Liver (tissue), 9 donors: ENCODE measurements around the gene KDM1B. TPM values are rescaled to one million over a fixed set of nuclear protein-coding genes. Genes with fewer than 3 reads are reported as not detected.
"Not testable (repeated sequence)": the region's sequence is repeated elsewhere in the genome, so short reads cannot be mapped to it uniquely, and the experiment has no call there.

Experiments
- DNase-seq: peaks from one replicate; pipeline ENCODE4 v3.0.0-alpha.2; 2017; ENCODE audit warnings: low spot score
- H3K27ac ChIP-seq, 2 donors: one replicate each; pipeline ENCODE4 v1.7.0; 2013; ENCODE audit warnings: inconsistent platforms in 2 of 2, low read length in 2 of 2, control low read depth in 1 of 2, low read depth in 1 of 2, mild to moderate bottlenecking in 1 of 2
- H3K27me3 ChIP-seq, 4 donors: one replicate each; pipeline versions ENCODE4 v1.6.1 to v1.7.0; 2013; ENCODE audit warnings: low read length in 3 of 4, inconsistent platforms in 1 of 4, mild to moderate bottlenecking in 1 of 4, moderate library complexity in 1 of 4; ENCODE audit not compliant: control insufficient read depth in 4 of 4, insufficient read depth in 4 of 4
- H3K36me3 ChIP-seq, 4 donors: one replicate each; pipeline versions ENCODE4 v1.6.1 to v1.7.0; 2013; ENCODE audit warnings: low read length in 3 of 4, mild to moderate bottlenecking in 3 of 4, low read depth in 1 of 4, moderate library complexity in 1 of 4; ENCODE audit not compliant: control insufficient read depth in 4 of 4, insufficient read depth in 3 of 4
- H3K4me1 ChIP-seq, 4 donors: one replicate each; pipeline versions ENCODE4 v1.6.1 to v1.7.0; 2013; ENCODE audit warnings: low read length in 3 of 4, mild to moderate bottlenecking in 3 of 4, moderate library complexity in 1 of 4; ENCODE audit not compliant: control insufficient read depth in 4 of 4, insufficient read depth in 4 of 4
- H3K4me3 ChIP-seq, 3 donors: one replicate each; pipeline versions ENCODE4 v1.6.1 to v1.7.0; 2013; ENCODE audit warnings: low read length in 3 of 3, control low read depth in 1 of 3, low read depth in 1 of 3, mild to moderate bottlenecking in 1 of 3
- H3K9ac ChIP-seq, 2 donors: one replicate each; pipeline ENCODE4 v1.7.0; 2013; ENCODE audit warnings: low read length in 2 of 2, mild to moderate bottlenecking in 2 of 2, moderate library complexity in 2 of 2, control low read depth in 1 of 2, low read depth in 1 of 2
- H3K9me3 ChIP-seq, 4 donors: one replicate each; pipeline versions ENCODE4 v1.6.1 to v1.7.0; 2013; ENCODE audit warnings: low read length in 3 of 4; ENCODE audit not compliant: control insufficient read depth in 4 of 4
- EGR1 ChIP-seq, 2 donors: IDR thresholded peaks; 2 replicates each; pipeline ENCODE4 v1.6.1; 2016 to 2018; ENCODE audit warnings: antibody characterized with exemption in 2 of 2, low read depth in 2 of 2
- FOXA1 ChIP-seq: IDR thresholded peaks from 2 replicates; pipeline ENCODE4 v1.6.1; 2016; ENCODE audit warnings: antibody characterized with exemption
- FOXA2 ChIP-seq: IDR thresholded peaks from 2 replicates; pipeline ENCODE4 v1.6.1; 2016; ENCODE audit warnings: antibody characterized with exemption
- GABPA ChIP-seq, 2 donors: IDR thresholded peaks in 1 of 2; conservative IDR thresholded peaks in 1 of 2; 2 replicates each; pipeline ENCODE4 v1.6.1; 2016; ENCODE audit warnings: antibody characterized with exemption in 2 of 2, mild to moderate bottlenecking in 1 of 2, moderate library complexity in 1 of 2
- HNF4A ChIP-seq, 2 donors: conservative IDR thresholded peaks; 2 replicates each; pipeline ENCODE4 v1.6.1; 2016; ENCODE audit warnings: antibody characterized with exemption in 2 of 2, mild to moderate bottlenecking in 2 of 2
- JUND ChIP-seq, 2 donors: IDR thresholded peaks; 2 replicates each; pipeline ENCODE4 v1.6.1; 2016; ENCODE audit warnings: antibody characterized with exemption in 2 of 2
- NR2F2 ChIP-seq: IDR thresholded peaks from 2 replicates; pipeline ENCODE4 v1.6.1; 2016; ENCODE audit warnings: antibody characterized with exemption
- RAD21 ChIP-seq, 2 donors: IDR thresholded peaks; 2 replicates each; pipeline ENCODE4 v1.6.1; 2016; ENCODE audit warnings: antibody characterized with exemption in 2 of 2, mild to moderate bottlenecking in 2 of 2
- REST ChIP-seq: IDR thresholded peaks from 2 replicates; pipeline ENCODE4 v1.6.1; 2016; ENCODE audit warnings: antibody characterized with exemption, mild to moderate bottlenecking
- RXRA ChIP-seq, 2 donors: IDR thresholded peaks; 2 replicates each; pipeline ENCODE4 v1.6.1; 2017 to 2018; ENCODE audit warnings: antibody characterized with exemption in 2 of 2, mild to moderate bottlenecking in 1 of 2
- TAF1 ChIP-seq: conservative IDR thresholded peaks from 2 replicates; pipeline ENCODE4 v1.6.1; 2016; ENCODE audit warnings: antibody characterized with exemption, mild to moderate bottlenecking
- YY1 ChIP-seq: IDR thresholded peaks from 2 replicates; pipeline ENCODE4 v1.6.1; 2016; ENCODE audit warnings: antibody characterized with exemption, mild to moderate bottlenecking
- ZBTB33 ChIP-seq: IDR thresholded peaks from 2 replicates; pipeline ENCODE4 v1.6.1; 2016; ENCODE audit warnings: antibody characterized with exemption
- WGBS: extraction: QIAGEN DNeasy Blood & Tissue Kit; methylation state at CpG from one replicate; pipeline ENCODE4 v1.1.7; 2013; 5-methylcytosine and 5-hydroxymethylcytosine counted together
- polyA plus RNA-seq, 2 donors: library from polyadenylated mRNA; stranded (reverse) in 1 of 2; unstranded in 1 of 2; fragments of 200-250 nt in 1 of 2; fragments of >200 nt in 1 of 2; fragmentation: Nextera tagmentation in 1 of 2; extraction: Ambion mirVana in 1 of 2; gene quantifications; one replicate each; pipeline versions ENCODE4 v1.2.1 to v1.2.3, GENCODE V29; 2013 to 2015
- total RNA-seq, 2 donors: library from RNA; depleted of rRNA; stranded (reverse); fragments of >200 nt; gene quantifications; one replicate each; pipeline ENCODE4 v1.2.3, GENCODE V29; 2014
- TF ChIP-seq, protein P1 (sequence below): fragments of 150-350 bp; IDR thresholded peaks from 2 replicates; pipeline ENCODE4 v1.5.1; 2017; ENCODE audit warnings: improper control_type of control experiment, low read depth, low read length; ENCODE audit not compliant: missing input control
- TF ChIP-seq, protein P2 (sequence below): IDR thresholded peaks from 2 replicates; pipeline ENCODE4 v1.6.1; 2016; ENCODE audit warnings: antibody characterized with exemption
- TF ChIP-seq, protein P3 (sequence below): IDR thresholded peaks from 2 replicates; pipeline ENCODE4 v1.6.1; 2016; ENCODE audit warnings: antibody characterized with exemption
- donor health status: healthy.
- donor health status: healthy.
- donor health status: healthy.
- donor health status: healthy.
- donor health status: healthy.

Gene KDM1B
- total and polyA plus RNA-seq, 4 donors, result 1.6 to 10.2 (median 6.7) TPM

DNA sequence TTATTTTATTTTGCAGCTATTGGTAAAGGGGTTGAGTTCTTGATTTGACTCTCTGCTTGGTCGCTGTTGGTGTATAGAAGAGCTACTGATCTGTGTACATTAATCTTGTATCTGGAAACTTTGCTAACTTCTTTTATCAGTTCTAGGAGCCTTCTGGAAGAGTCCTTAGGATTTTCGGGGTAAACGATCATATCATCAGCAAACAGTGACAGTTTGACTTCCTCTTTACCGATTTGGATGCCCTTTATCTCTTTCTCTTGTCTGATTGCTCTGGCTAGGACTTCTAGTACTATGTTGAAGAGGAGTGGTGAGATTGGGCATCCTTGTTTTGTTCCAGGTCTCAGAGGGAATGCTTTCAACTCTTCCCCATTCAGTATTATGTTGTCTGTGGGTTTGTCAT, 21.0 kb downstream of the KDM1B start:
- H3K4me3 ChIP-seq, H3K27me3 ChIP-seq, H3K9ac ChIP-seq, DNase-seq, H3K4me1 ChIP-seq, H3K27ac ChIP-seq, H3K36me3 ChIP-seq, H3K9me3 ChIP-seq: not testable (repeated sequence)
- 69% methylated on average over 4 of the region's 4 CpGs for WGBS

GRCh38 chr6:18177286-18177965, 22.2 kb downstream of the KDM1B start:
- no peak for DNase-seq
- Histone ChIP-seq H3K36me3 (peaks cover 0 to 4% (median under 1%) of the 10 kb centered on the region in 4 donors), H3K27me3 (no peaks in the 10 kb centered on the region), H3K27ac (no peak overlapping the region), H3K4me1 (no peaks in the 10 kb centered on the region), H3K9ac (no peak overlapping the region), H3K9me3 (no peaks in the 10 kb centered on the region), H3K4me3 (no peak overlapping the region)
- WGBS, result 90% methylated on average over 4 of the region's 4 CpGs
- TF ChIP-seq YY1, result no peak
- no peak for TF ChIP-seq ZBTB33

- H3K4me3 ChIP-seq, result no peak overlapping the region
- DNase-seq, result no peak
- H3K4me1 ChIP-seq, result no peaks in the 10 kb centered on the region
- H3K9ac ChIP-seq, result no peak overlapping the region
- 91% methylated on average over 3 of the region's 3 CpGs for WGBS
- no peaks in the 10 kb centered on the region for H3K27me3 ChIP-seq
- no peaks in the 10 kb centered on the region for H3K9me3 ChIP-seq
- no peak overlapping the region for H3K27ac ChIP-seq
- peaks cover 0 to under 1% (median 0%) of the 10 kb centered on the region in 4 donors for H3K36me3 ChIP-seq
- TF ChIP-seq FOXA2, result no peak
- no peak for TF ChIP-seq HNF4A (conservative IDR thresholded peaks at IDR 0.05)
- TF ChIP-seq TAF1, result no peak
- no peak for TF ChIP-seq JUND (IDR thresholded peaks at IDR 0.05)
- no peak for TF ChIP-seq FOXA1
- TF ChIP-seq YY1, result no peak
- no peak for TF ChIP-seq ZBTB33
- TF ChIP-seq, protein P1, sequence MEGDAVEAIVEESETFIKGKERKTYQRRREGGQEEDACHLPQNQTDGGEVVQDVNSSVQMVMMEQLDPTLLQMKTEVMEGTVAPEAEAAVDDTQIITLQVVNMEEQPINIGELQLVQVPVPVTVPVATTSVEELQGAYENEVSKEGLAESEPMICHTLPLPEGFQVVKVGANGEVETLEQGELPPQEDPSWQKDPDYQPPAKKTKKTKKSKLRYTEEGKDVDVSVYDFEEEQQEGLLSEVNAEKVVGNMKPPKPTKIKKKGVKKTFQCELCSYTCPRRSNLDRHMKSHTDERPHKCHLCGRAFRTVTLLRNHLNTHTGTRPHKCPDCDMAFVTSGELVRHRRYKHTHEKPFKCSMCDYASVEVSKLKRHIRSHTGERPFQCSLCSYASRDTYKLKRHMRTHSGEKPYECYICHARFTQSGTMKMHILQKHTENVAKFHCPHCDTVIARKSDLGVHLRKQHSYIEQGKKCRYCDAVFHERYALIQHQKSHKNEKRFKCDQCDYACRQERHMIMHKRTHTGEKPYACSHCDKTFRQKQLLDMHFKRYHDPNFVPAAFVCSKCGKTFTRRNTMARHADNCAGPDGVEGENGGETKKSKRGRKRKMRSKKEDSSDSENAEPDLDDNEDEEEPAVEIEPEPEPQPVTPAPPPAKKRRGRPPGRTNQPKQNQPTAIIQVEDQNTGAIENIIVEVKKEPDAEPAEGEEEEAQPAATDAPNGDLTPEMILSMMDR, result no peak
- TF ChIP-seq GABPA (IDR thresholded peaks at IDR 0.05 in 1 of 2, conservative IDR thresholded peaks at IDR 0.05 in 1 of 2), result no peak
- no peak for TF ChIP-seq NR2F2
- no peak for TF ChIP-seq RXRA (IDR thresholded peaks at IDR 0.05)
- TF ChIP-seq, protein P2, sequence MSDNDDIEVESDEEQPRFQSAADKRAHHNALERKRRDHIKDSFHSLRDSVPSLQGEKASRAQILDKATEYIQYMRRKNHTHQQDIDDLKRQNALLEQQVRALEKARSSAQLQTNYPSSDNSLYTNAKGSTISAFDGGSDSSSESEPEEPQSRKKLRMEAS, result no peak
- TF ChIP-seq RAD21 (IDR thresholded peaks at IDR 0.05), result no peak
- TF ChIP-seq, protein P3, sequence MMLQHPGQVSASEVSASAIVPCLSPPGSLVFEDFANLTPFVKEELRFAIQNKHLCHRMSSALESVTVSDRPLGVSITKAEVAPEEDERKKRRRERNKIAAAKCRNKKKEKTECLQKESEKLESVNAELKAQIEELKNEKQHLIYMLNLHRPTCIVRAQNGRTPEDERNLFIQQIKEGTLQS, result no peak
- TF ChIP-seq REST, result no peak
- no peak for TF ChIP-seq EGR1 (IDR thresholded peaks at IDR 0.05; ENCODE audit: low read depth in 2 of 2)
These were observed 23.9 kb downstream of the KDM1B start for GRCh38 chr6:18178960-18179615.
